ENCODE measurements around the gene TYW3. TPM values are rescaled to one million over a fixed set of nuclear protein-coding genes. Genes with fewer than 3 reads are reported as not detected.

Gene TYW3
- total and polyA plus RNA-seq, 2 of the 13 experiments (the other 11 are each of a cell fraction or from before 2014, with no cell fraction given): 17.6 to 45.8 TPM

DNA sequence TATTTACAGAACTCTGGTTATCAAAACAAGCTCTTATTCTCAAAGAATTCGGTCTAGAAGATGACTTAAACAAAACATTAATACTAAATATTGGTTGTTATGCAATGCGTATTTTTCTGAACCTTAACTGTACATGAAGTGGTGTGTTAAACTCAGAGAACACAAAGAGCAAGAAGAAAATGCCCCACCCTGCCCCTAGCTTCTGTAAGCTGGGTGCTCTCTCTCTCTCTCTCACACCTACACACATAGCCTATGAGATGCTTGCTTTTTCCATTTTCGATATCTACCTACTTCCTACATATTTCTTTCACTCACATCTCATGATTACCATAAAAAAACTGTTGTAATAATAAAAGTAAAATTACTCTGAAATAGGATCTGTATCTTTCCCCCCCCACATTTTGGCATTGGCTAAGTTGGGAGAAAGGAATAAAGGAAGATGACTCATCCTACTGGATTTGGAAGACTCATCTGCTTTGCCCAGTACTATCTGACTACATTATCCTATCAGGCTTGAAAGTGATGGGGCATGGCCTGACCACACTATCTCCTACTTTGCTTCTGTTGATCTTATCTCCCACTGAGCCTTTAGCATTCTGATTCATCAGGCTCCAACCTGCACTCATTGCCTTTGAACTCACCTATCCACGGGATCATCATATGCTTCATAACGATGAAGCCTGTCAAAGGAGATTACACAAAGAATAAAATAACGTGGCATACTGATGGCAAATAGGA lies 3.0 kb upstream of the TYW3 start (continued):
- TF ChIP-seq, protein P1, sequence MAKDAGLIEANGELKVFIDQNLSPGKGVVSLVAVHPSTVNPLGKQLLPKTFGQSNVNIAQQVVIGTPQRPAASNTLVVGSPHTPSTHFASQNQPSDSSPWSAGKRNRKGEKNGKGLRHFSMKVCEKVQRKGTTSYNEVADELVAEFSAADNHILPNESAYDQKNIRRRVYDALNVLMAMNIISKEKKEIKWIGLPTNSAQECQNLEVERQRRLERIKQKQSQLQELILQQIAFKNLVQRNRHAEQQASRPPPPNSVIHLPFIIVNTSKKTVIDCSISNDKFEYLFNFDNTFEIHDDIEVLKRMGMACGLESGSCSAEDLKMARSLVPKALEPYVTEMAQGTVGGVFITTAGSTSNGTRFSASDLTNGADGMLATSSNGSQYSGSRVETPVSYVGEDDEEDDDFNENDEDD (CRISPR knock-in tag; IDR thresholded peaks at IDR 0.05; ENCODE audit: borderline replicate concordance): no peak; the same call in 1 of the 2 replicates
- TF ChIP-seq RARA (CRISPR knock-in tag; IDR thresholded peaks at IDR 0.05): peak; percentile 17; the same call in 1 of the 2 replicates
- TF ChIP-seq, protein P2, sequence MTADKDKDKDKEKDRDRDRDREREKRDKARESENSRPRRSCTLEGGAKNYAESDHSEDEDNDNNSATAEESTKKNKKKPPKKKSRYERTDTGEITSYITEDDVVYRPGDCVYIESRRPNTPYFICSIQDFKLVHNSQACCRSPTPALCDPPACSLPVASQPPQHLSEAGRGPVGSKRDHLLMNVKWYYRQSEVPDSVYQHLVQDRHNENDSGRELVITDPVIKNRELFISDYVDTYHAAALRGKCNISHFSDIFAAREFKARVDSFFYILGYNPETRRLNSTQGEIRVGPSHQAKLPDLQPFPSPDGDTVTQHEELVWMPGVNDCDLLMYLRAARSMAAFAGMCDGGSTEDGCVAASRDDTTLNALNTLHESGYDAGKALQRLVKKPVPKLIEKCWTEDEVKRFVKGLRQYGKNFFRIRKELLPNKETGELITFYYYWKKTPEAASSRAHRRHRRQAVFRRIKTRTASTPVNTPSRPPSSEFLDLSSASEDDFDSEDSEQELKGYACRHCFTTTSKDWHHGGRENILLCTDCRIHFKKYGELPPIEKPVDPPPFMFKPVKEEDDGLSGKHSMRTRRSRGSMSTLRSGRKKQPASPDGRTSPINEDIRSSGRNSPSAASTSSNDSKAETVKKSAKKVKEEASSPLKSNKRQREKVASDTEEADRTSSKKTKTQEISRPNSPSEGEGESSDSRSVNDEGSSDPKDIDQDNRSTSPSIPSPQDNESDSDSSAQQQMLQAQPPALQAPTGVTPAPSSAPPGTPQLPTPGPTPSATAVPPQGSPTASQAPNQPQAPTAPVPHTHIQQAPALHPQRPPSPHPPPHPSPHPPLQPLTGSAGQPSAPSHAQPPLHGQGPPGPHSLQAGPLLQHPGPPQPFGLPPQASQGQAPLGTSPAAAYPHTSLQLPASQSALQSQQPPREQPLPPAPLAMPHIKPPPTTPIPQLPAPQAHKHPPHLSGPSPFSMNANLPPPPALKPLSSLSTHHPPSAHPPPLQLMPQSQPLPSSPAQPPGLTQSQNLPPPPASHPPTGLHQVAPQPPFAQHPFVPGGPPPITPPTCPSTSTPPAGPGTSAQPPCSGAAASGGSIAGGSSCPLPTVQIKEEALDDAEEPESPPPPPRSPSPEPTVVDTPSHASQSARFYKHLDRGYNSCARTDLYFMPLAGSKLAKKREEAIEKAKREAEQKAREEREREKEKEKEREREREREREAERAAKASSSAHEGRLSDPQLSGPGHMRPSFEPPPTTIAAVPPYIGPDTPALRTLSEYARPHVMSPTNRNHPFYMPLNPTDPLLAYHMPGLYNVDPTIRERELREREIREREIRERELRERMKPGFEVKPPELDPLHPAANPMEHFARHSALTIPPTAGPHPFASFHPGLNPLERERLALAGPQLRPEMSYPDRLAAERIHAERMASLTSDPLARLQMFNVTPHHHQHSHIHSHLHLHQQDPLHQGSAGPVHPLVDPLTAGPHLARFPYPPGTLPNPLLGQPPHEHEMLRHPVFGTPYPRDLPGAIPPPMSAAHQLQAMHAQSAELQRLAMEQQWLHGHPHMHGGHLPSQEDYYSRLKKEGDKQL (CRISPR knock-in tag; IDR thresholded peaks at IDR 0.05; ENCODE audit: low read depth): 0 out of 2 replicates have a peak, but pooled peaks have one; percentile 24
- TF ChIP-seq ZNF350 (CRISPR knock-in tag; IDR thresholded peaks at IDR 0.05; ENCODE audit: borderline replicate concordance, low read depth): no peak
- no peak for TF ChIP-seq MTA1 (CRISPR knock-in tag; IDR thresholded peaks at IDR 0.05; ENCODE audit: borderline replicate concordance)
- TF ChIP-seq, protein P3, sequence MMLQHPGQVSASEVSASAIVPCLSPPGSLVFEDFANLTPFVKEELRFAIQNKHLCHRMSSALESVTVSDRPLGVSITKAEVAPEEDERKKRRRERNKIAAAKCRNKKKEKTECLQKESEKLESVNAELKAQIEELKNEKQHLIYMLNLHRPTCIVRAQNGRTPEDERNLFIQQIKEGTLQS (CRISPR knock-in tag; IDR thresholded peaks at IDR 0.05): 0 out of 2 replicates have a peak, but pooled peaks have one; percentile 49
- no peak for TF ChIP-seq HNRNPK (IDR thresholded peaks at IDR 0.05; ENCODE audit: low read depth, low read length, poor library complexity, severe bottlenecking)
- TF ChIP-seq, protein P4, sequence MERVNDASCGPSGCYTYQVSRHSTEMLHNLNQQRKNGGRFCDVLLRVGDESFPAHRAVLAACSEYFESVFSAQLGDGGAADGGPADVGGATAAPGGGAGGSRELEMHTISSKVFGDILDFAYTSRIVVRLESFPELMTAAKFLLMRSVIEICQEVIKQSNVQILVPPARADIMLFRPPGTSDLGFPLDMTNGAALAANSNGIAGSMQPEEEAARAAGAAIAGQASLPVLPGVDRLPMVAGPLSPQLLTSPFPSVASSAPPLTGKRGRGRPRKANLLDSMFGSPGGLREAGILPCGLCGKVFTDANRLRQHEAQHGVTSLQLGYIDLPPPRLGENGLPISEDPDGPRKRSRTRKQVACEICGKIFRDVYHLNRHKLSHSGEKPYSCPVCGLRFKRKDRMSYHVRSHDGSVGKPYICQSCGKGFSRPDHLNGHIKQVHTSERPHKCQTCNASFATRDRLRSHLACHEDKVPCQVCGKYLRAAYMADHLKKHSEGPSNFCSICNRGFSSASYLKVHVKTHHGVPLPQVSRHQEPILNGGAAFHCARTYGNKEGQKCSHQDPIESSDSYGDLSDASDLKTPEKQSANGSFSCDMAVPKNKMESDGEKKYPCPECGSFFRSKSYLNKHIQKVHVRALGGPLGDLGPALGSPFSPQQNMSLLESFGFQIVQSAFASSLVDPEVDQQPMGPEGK (CRISPR knock-in tag; IDR thresholded peaks at IDR 0.05): no peak
- TF ChIP-seq, protein P5, sequence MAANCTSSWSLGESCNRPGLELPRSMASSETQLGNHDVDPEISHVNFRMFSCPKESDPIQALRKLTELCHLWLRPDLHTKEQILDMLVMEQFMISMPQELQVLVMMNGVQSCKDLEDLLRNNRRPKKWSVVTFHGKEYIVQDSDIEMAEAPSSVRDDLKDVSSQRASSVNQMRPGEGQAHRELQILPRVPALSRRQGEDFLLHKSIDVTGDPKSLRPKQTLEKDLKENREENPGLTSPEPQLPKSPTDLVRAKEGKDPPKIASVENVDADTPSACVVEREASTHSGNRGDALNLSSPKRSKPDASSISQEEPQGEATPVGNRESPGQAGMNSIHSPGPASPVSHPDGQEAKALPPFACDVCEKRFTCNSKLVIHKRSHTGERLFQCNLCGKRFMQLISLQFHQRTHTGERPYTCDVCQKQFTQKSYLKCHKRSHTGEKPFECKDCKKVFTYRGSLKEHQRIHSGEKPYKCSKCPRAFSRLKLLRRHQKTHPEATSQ (CRISPR knock-in tag; IDR thresholded peaks at IDR 0.05; ENCODE audit: borderline replicate concordance): no peak
- TF ChIP-seq SNAPC2 (CRISPR knock-in tag; IDR thresholded peaks at IDR 0.05): no peak
- no peak for TF ChIP-seq CBX2 (IDR thresholded peaks at IDR 0.05; ENCODE audit: low read depth, low read length)
- TF ChIP-seq CBX2 (CRISPR knock-in tag; IDR thresholded peaks at IDR 0.05; ENCODE audit: low read depth): no peak
- no peak for TF ChIP-seq ZNF337 (CRISPR knock-in tag; IDR thresholded peaks at IDR 0.05; ENCODE audit: borderline replicate concordance, low read depth)
- no peak for TF ChIP-seq TARDBP (CRISPR knock-in tag; IDR thresholded peaks at IDR 0.05)

All from HepG2 (cell line).